T-helper 17 cell (primary cell): ENCODE results near the gene ZNF304. TPM values are rescaled to one million over a fixed set of nuclear protein-coding genes. Genes with fewer than 3 reads are reported as not detected.
"Not testable (repeated sequence)": the region's sequence is repeated elsewhere in the genome, so short reads cannot be mapped to it uniquely, and the experiment has no call there.

Experiments used
- ATAC-seq: fragments of 150-1000 bp; cut with Tn5 transposase; 2 replicates; pipeline ENCODE4 v1.10.0; 2021; ENCODE audit warnings: mild to moderate bottlenecking, moderate library complexity
- DNase-seq, 3 donors: peaks; one replicate each; pipeline versions ENCODE4 v3.0.0 to v3.0.0-alpha.2; 2020 to 2021
- H3K9me3 ChIP-seq: one replicate; pipeline ENCODE4 v1.7.0; 2013; ENCODE audit warnings: low read length, mild to moderate bottlenecking; ENCODE audit not compliant: control insufficient read depth, poor library complexity, severe bottlenecking
- H3K27ac Mint-ChIP-seq: one replicate; pipeline ENCODE4 v1.8.0; 2022; ENCODE audit warnings: mild to moderate bottlenecking, moderate library complexity, mixed read lengths
- H3K27me3 Mint-ChIP-seq: one replicate; pipeline ENCODE4 v1.8.0; 2022; ENCODE audit warnings: mixed read lengths
- H3K36me3 Mint-ChIP-seq: one replicate; pipeline ENCODE4 v1.8.0; 2022; ENCODE audit warnings: low read depth, mixed read lengths
- H3K4me1 Mint-ChIP-seq: one replicate; pipeline ENCODE4 v1.8.0; 2022; ENCODE audit warnings: mild to moderate bottlenecking, mixed read lengths
- H3K4me3 Mint-ChIP-seq: one replicate; pipeline ENCODE4 v1.8.0; 2022; ENCODE audit warnings: mild to moderate bottlenecking, moderate library complexity, mixed read lengths
- total RNA-seq, 4 donors: library from RNA in 2 of 4; stranded (reverse) in 2 of 4; gene quantifications; one replicate each; pipeline ENCODE4 v1.2.3 and lab custom pipeline; 2022 to 2026

ZNF304 gene
- total RNA-seq, 2 donors from 2014 or later, result 5.6 to 6.6 TPM

DNA sequence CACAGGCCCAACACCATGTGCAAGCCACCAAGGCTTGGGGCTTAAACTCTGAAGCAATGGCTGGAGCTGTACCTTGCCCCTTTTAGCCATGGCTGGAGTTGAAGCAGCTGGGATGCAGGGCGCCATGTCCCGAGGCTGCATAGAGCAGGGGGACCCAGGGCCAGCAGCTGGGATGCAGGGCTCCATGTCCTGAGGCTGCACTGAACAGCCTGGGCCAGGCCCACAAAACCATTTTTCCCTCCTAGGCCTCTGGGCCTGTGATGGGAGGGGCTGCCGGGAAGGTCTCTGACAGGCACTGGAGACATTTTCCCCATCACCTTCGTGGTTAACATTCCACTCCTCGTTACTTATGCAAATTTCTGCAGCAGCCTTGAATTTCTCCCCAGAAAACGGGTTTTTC is 23.1 kb downstream of the ZNF304 start:
- peaks cover 23% of the 10 kb centered on the region for H3K9me3 ChIP-seq
- Mint-ChIP-seq H3K4me1 (no peaks in the 10 kb centered on the region), H3K4me3 (no peak overlapping the region), H3K27ac (no peak overlapping the region), H3K27me3 (no peaks in the 10 kb centered on the region), H3K36me3 (peaks cover 20% of the 10 kb centered on the region)
- DNase-seq, result no peak
- ATAC-seq, result no peak

DNA sequence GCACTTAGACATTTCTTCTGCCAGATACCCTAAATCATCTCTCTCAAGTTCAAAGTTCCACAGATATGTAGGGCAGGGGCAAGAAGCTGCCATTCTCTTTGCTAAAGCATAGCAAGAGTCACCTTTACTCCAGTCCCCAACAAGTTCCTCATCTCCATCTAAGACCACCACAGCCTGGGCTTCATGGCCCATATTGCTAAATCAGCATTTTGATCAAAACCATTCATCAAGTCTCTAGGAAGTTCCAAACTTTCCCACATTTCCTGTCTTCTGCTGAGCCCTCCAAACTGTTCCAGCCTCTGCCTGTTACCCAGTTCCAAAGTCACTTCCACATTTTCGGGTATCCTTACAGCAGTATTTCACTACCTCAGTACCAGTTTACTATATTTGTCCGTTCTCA is 23.6 kb downstream of the ZNF304 start:
- ATAC-seq, H3K4me1 Mint-ChIP-seq, H3K4me3 Mint-ChIP-seq, DNase-seq, H3K27ac Mint-ChIP-seq, H3K27me3 Mint-ChIP-seq: not testable (repeated sequence)
- H3K36me3 Mint-ChIP-seq, result peaks cover 17% of the 10 kb centered on the region
- H3K9me3 ChIP-seq, result peaks cover 26% of the 10 kb centered on the region

DNA sequence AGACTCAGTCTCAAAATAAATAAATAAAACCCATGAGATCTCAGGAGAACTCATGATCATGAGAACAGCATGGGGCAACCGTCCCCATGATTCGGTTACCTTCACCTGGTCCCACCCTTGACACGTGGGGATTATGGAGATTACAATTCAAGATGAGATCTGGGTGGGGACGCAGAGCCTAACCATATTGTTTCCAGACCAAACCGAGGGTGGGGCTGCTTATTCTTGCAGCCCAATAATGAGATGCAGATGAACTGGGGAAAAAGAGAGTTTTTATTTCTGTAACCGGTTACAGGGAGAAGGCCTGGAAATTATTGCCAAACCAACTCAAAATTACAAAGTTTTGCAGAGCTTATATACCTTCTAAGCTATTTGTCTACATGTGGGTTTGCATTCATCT is 25.1 kb downstream of the ZNF304 start:
- Mint-ChIP-seq H3K36me3 (peaks cover 17% of the 10 kb centered on the region), H3K27ac (no peak overlapping the region), H3K4me3 (no peak overlapping the region), H3K4me1 (no peaks in the 10 kb centered on the region), H3K27me3 (no peaks in the 10 kb centered on the region)
- DNase-seq (no peak), ATAC-seq (no peak)
- H3K9me3 ChIP-seq, result peaks cover 26% of the 10 kb centered on the region

DNA sequence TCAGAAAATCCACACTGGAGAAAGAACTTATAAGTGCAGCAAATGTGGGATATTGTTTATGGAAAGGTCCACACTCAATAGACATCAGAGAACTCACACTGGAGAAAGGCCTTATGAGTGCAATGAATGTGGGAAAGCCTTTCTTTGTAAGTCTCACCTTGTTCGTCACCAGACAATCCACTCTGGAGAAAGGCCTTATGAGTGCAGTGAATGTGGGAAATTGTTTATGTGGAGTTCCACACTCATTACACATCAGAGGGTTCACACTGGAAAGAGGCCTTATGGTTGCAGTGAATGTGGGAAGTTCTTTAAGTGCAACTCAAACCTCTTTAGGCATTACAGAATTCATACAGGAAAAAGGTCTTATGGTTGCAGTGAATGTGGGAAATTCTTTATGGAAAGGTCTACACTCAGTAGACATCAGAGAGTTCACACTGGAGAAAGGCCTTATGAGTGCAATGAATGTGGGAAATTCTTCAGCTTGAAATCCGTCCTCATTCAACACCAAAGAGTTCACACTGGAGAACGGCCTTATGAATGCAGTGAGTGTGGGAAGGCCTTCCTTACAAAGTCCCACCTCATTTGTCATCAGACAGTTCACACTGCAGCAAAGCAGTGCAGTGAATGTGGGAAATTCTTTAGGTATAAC is 26.6 kb downstream of the ZNF304 start:
- no peak for ATAC-seq
- H3K9me3 ChIP-seq, result peaks cover 26% of the 10 kb centered on the region

DNA sequence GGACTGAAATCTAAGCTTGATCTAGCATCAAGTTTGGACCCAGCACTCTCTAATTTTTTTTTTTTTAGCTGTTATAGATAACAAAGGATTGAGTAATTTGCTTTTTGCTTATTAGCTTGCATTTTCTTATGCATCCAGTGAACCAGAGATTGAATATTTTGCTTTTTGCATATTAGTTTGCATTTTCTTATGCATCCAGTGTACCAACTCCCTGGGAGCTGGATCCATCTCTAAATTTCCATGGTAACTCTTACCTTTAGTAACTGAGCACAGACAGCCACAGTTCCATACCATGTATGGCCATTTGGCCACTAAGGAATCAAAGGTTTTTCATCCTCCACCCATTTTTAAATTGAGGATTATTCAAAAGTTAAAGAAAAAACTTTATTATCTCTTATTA is 29.9 kb downstream of the ZNF304 start:
- H3K27me3 Mint-ChIP-seq, result no peaks in the 10 kb centered on the region
- no peak for ATAC-seq
- H3K36me3 Mint-ChIP-seq, result peaks cover 2% of the 10 kb centered on the region
- no peak overlapping the region for H3K27ac Mint-ChIP-seq
- DNase-seq, result no peak
- no peak overlapping the region for H3K4me3 Mint-ChIP-seq
- H3K9me3 ChIP-seq, result peaks cover 23% of the 10 kb centered on the region
- H3K4me1 Mint-ChIP-seq, result no peaks in the 10 kb centered on the region

More for the DNA sequence above, 26.6 kb downstream of the ZNF304 start:
- DNase-seq, result no peak
- Mint-ChIP-seq H3K4me1 (no peaks in the 10 kb centered on the region), H3K27me3 (no peaks in the 10 kb centered on the region), H3K4me3 (no peak overlapping the region), H3K36me3 (peaks cover 11% of the 10 kb centered on the region), H3K27ac (no peak overlapping the region)

- H3K36me3 Mint-ChIP-seq, result no peaks in the 10 kb centered on the region
Observed at GRCh38 chr19:57382806-57383488, 31.9 kb downstream of the ZNF304 start.

DNA sequence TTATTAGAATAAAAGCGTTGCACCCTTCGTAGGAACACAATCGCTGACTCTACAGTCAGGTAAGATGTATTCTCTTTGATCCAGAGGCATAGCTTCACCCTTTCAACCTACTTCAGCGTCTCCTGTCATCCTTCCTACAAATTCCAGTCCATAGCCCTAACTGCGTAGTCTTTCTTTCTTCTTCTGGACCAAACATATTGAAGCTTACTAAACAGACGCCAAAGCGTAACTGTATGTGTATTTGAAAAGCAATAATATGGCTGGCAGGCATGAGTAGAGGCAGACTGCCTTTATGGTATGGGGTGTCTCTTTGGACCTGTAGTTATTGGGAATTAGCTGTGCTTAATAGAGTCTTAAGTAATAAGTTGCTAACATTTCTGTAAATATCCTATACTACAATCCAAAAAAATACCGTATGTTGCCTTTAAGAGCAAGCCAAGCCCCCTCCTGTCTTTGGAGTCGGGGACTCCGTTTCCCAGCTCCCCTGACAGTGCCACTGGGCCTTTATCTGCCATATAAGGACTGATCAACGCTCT is 38.2 kb downstream of the ZNF304 start:
- no peak for ATAC-seq

More at GRCh38 chr19:57382806-57383488, 31.9 kb downstream of the ZNF304 start:
- ATAC-seq, result no peak
- no peak for DNase-seq
- H3K27me3 Mint-ChIP-seq, result no peaks in the 10 kb centered on the region
- H3K4me1 Mint-ChIP-seq, result no peaks in the 10 kb centered on the region
- H3K27ac Mint-ChIP-seq, result no peak overlapping the region
- H3K9me3 ChIP-seq, result peaks cover 9% of the 10 kb centered on the region
- no peak overlapping the region for H3K4me3 Mint-ChIP-seq

GRCh38 chr19:57389730-57390598 is 38.9 kb downstream of the ZNF304 start, which contains the start of gene ZNF548:
ZNF548 (plus strand) TSS chr19:57389854; CDS start chr19:57390100, 246 bp downstream.
- no peaks in the 10 kb centered on the region for H3K27me3 Mint-ChIP-seq
- no peaks in the 10 kb centered on the region for H3K9me3 ChIP-seq
- H3K36me3 Mint-ChIP-seq, result peaks cover 8% of the 10 kb centered on the region
- ATAC-seq (peak; percentile 97), DNase-seq (peak; percentile 90 to 96 (median 91))
- H3K27ac Mint-ChIP-seq, result peak within 1 kb of the TSS; percentile 98
- peaks cover 13% of the 10 kb centered on the region for H3K4me1 Mint-ChIP-seq
- peak within 1 kb of the TSS; percentile 94 for H3K4me3 Mint-ChIP-seq

More for the DNA sequence above, 38.2 kb downstream of the ZNF304 start:
- peak overlapping the region; percentile 98 for H3K27ac Mint-ChIP-seq
- H3K27me3 Mint-ChIP-seq, result no peaks in the 10 kb centered on the region
- no peak for DNase-seq
- H3K9me3 ChIP-seq, result no peaks in the 10 kb centered on the region
- H3K36me3 Mint-ChIP-seq, result peaks cover 3% of the 10 kb centered on the region
- peak overlapping the region; percentile 94 for H3K4me3 Mint-ChIP-seq
- H3K4me1 Mint-ChIP-seq, result peaks cover 11% of the 10 kb centered on the region

DNA sequence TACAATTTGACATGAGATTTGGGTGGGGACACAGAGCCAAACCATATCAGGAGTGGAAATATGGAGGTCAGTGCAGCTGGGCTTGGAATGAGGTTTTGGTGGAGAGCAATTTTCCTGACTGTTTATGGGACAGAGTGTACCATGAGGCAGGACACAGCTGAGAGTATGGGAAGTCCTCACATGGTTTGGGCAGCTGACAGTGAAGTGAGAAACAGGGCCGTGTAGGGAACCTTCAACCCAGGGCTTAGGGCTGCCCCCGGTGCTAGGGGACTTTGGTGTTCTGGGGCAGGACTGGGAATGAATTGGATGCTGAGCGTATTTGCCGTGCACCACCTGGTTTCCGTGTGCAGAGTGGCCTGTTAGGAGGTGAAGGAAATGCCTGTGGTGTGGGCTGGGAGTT is 44.6 kb downstream of the ZNF304 start:
- no peak overlapping the region for H3K27ac Mint-ChIP-seq
- H3K4me1 Mint-ChIP-seq, result peaks cover 6% of the 10 kb centered on the region
- DNase-seq, result no peak
- no peak overlapping the region for H3K4me3 Mint-ChIP-seq
- ATAC-seq, result no peak
- H3K36me3 Mint-ChIP-seq, result peaks cover 23% of the 10 kb centered on the region
- H3K9me3 ChIP-seq, result no peaks in the 10 kb centered on the region
- no peaks in the 10 kb centered on the region for H3K27me3 Mint-ChIP-seq

DNA sequence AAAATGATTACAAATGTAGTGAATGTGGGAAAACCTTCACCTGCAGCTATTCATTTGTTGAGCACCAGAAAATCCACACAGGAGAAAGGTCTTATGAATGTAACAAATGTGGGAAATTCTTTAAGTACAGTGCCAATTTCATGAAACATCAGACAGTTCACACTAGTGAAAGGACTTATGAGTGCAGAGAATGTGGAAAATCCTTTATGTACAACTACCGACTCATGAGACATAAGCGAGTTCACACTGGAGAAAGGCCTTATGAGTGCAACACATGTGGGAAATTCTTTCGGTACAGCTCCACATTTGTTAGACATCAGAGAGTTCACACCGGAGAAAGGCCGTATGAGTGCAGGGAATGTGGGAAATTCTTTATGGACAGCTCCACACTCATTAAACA is 47.8 kb downstream of the ZNF304 start:
- Mint-ChIP-seq H3K4me1 (peaks cover 2% of the 10 kb centered on the region), H3K27me3 (no peaks in the 10 kb centered on the region), H3K27ac (no peak overlapping the region), H3K36me3 (peaks cover 27% of the 10 kb centered on the region), H3K4me3 (no peak overlapping the region)
- H3K9me3 ChIP-seq, result no peaks in the 10 kb centered on the region
- ATAC-seq (no peak), DNase-seq (no peak)

DNA sequence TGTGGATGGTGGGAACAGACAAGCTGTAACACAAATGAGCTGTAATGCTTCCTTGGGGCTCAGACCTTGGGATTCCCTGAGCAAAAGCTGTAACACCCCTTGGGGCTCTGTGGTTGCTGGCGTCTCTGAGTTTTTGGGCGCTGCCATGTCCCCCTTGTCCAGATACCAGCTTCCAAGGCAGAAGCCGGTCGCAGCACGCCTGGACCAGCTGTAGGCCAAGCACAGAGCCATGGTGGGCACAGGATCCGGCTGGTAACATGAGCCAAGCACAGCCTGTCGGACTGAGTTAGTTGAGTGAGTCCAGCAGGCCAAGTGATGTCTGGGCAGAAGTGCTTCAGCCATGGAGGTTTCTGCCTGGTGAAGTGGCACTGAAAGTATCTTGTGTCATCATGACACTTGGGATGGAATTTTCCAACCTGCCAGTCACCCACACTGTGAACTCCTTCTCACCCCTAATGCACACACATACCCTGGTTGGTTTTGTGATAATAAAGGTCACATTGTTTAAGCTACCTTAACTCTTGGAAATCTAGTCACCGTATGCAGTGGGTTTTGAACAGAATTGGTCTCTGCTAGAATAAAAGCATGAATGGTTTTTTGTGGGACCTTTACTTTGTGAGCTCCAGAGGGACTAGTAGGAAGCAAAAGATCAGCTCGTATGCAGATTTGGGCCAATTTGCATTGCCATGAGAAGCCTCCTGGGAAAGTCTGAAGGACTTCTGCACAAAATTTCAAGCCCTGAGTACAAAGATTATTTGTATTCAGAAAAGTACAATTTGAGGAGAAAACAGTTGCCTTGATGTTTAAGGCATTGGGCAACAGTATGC is 52.9 kb downstream of the ZNF304 start:
- no peak for DNase-seq
- no peaks in the 10 kb centered on the region for H3K27me3 Mint-ChIP-seq
- H3K36me3 Mint-ChIP-seq, result peaks cover 4% of the 10 kb centered on the region
- peaks cover 5% of the 10 kb centered on the region for H3K4me1 Mint-ChIP-seq
- no peaks in the 10 kb centered on the region for H3K9me3 ChIP-seq
- H3K27ac Mint-ChIP-seq, result no peak overlapping the region
- peak overlapping the region; percentile 25 for H3K4me3 Mint-ChIP-seq
- ATAC-seq, result no peak

DNA sequence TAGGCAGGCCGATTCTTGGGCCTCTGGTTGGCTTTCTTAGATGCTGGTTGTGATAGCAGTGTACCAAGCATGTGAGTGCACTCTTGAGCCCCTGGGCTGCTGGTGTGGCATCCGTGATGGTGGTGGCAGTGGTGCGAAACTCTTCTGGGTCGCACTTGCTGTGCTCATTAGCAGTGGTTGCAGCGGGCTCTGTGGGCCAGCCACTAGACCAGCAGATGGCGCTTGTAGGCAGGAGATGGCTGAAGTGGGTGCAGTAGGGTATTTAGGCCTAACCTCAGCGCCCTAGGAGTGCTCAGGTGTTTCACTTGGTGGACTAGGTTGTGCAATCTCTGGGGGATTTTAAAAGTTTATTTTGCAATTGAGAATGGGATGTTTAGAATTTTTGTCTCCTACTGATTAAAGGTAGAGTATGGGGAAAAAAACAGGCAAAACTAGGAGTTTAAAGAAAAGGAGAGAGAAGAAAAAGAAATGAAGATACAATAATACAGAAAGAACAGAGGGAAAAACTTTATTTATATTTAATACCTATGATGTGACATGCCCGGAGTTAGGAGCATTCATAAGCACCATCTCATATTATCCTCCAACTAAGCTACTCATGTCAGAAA is 55.5 kb downstream of the ZNF304 start:
- no peaks in the 10 kb centered on the region for H3K27me3 Mint-ChIP-seq
- DNase-seq (peak; percentile 24 to 59 (median 33)), ATAC-seq (peak; percentile 40)
- H3K9me3 ChIP-seq, result no peaks in the 10 kb centered on the region
- no peak overlapping the region for H3K27ac Mint-ChIP-seq
- peaks cover 11% of the 10 kb centered on the region for H3K4me1 Mint-ChIP-seq
- H3K4me3 Mint-ChIP-seq, result no peak overlapping the region
- H3K36me3 Mint-ChIP-seq, result no peaks in the 10 kb centered on the region
